HG03558 (cell line): Measurements from ENCODE around the gene DMRTC1.
"Not testable (repeated sequence)": the region's sequence is repeated elsewhere in the genome, so short reads cannot be mapped to it uniquely, and the experiment has no call there.

Experiments
- ATAC-seq: cut with Tn5 transposase; IDR thresholded peaks from one replicate; pipeline ENCODE4 v1.9.1; 2021; ENCODE audit warnings: moderate number of reproducible peaks; ENCODE audit not compliant: unreplicated experiment; ENCODE audit errors: extremely low read depth

DMRTC1 gene, protein sequence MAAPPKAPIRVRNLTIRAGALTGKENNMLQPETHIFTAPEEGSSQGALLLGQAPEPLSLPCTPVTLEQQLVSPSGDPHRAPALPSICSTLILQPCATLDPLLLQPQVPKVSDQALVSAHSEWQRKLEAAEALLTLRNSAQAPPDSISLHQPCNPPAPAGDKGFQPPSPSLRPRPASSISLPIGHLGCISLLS

GRCh38 chrX:72943819-72944169, at the start of gene DMRTC1:
Gene DMRTC1 (minus strand): TSS chrX:72943837. CDS start chrX:72875694, 68,143 bp downstream.
- ATAC-seq, result peak; percentile 78

- not testable (repeated sequence) for ATAC-seq
Measured at GRCh38 chrX:72980894-72981469, 37.3 kb upstream of the DMRTC1 start.

DNA sequence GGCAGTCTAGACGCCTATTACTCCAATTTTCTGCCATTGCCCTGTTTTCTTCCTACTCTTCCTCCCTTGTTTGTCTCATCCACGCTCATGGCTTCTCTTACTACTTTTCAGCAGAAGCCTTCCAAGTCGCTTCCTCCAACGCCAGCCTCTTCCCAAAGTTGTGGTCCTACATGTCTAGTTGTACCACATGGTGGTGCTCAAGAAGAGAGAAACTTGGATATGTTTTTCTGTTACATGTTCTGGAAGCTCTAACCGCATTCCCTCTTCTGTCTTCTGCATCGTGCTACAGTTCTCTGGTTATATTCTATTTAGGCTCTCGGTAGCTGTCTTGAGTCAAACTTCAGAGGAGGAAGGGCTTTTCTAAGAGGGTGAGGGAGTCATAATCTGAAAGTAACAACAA, 31.2 kb upstream of the DMRTC1 start:
- not testable (repeated sequence) for ATAC-seq

DNA sequence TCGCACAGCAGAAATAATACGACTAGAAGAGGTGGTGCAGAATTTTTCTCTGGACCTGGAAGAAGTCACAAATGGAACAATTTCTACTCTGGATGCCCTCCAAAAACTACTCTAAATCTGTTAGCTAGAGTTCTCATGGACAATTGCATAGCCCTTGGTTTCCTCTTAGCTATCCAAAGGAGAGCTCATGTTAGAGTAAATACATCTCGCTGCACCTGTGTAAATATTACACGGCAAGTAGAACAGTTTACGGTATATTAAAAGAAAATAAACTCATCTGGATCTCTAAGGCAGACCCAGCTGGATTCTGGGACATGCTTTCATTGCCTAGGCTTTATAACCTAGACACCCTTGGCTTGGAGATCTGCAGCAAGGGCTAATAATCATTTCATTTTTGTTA, 28.2 kb upstream of the DMRTC1 start:
- ATAC-seq, result not testable (repeated sequence)

GRCh38 chrX:72959971-72960370, 16.3 kb upstream of the DMRTC1 start:
- not testable (repeated sequence) for ATAC-seq

GRCh38 chrX:72943035-72943818, 410 bp downstream of the DMRTC1 start:
- ATAC-seq, result not testable (repeated sequence)

- ATAC-seq, result not testable (repeated sequence)
Measured at GRCh38 chrX:72942272-72942671, 1.4 kb downstream of the DMRTC1 start.

DNA sequence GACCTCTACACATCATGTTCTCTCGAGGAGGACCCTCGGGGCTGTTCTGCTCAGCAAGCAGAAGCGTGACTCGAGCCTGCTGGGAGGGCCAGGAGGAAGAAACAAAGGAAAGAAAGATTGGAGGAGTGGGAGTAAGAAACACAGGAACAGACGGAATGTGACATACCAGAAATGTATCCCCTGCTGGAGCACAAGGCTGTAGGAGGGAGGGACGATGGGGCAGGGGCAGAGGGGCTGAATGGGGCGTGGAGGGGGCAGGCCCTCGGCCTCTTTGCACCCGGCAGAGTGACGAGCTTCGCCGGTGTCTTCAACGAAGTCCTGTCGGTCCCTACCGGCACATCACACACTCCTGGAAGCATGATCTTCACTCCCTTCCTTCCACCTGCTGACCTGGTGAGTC, 5.7 kb downstream of the DMRTC1 start, which contains the start of gene FAM236A:
Gene FAM236A (plus strand): TSS at position 301 of the 400 bp plus-strand sequence. CDS start 57 bp downstream, at position 358.
- ATAC-seq, result not testable (repeated sequence)

GRCh38 chrX:72936882-72937455, 6.7 kb downstream of the DMRTC1 start:
- not testable (repeated sequence) for ATAC-seq

GRCh38 chrX:72936455-72936854, 7.2 kb downstream of the DMRTC1 start:
- ATAC-seq, result not testable (repeated sequence)

GRCh38 chrX:72932283-72932682, 11.4 kb downstream of the DMRTC1 start:
- ATAC-seq, result not testable (repeated sequence)

GRCh38 chrX:72916096-72916495, 27.5 kb downstream of the DMRTC1 start:
- not testable (repeated sequence) for ATAC-seq

DNA sequence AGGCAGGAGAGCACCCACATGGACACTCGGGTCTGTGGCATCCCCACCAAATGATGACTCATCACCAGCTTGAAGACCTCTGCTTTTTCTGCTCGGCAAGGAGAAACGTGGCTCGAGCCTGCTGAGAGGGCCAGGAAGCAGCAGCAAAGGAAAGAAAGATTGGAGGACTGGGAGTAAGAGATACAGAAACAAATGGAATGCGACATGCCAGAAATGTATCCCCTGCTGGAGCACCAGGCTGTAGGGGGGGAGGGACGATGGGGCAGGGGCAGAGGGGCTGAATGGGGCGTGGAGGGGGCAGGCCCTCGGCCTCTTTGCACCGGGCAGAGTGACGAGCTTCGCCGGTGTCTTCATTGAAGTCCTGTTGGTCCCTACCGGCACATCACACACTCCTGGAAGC, 31.3 kb downstream of the DMRTC1 start, which contains the start of gene FAM236C:
Gene FAM236C (plus strand): TSS at position 301 of the 400 bp plus-strand sequence. CDS start 100 bp downstream, outside the sequence.
- not testable (repeated sequence) for ATAC-seq

DNA sequence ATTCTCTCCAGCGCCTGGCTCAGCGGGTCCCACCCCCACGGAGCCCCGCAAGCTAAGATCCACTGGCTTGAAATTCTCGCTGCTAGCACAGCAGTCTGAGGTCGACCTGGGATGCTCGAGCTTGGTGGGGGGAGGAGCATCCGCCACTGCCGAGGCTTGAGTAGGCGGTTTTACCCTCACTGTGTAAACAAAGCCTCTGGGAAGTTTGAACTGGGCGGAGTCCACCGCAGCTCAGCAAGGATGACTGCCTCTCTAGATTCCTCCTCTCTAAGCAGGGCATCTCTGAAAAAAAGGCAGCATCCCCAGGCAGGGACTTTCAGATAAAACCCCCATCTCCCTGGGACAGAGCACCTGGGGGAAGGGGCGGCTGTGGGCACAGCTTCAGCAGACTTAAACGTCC, 53.9 kb downstream of the DMRTC1 start:
- not testable (repeated sequence) for ATAC-seq

DNA sequence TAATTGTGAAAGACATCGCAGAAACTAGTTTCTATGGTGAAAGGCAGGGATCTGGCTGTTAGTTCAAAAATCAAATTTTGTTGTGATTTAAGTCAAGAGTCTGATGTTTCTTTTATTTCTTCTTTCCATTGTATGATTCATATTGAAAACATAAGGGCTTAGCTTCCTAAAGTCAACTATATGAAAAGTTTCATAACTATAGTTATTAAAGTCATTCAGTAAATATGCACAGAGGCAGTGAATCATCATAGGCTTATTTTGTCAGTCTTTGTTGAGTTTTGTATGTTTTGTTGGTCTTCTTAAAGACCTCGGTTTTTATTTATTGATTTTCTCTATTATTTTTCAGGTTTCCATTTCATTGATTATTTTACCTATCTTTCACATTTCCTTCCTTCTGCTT, 60.7 kb downstream of the DMRTC1 start:
- ATAC-seq, result not testable (repeated sequence)

DNA sequence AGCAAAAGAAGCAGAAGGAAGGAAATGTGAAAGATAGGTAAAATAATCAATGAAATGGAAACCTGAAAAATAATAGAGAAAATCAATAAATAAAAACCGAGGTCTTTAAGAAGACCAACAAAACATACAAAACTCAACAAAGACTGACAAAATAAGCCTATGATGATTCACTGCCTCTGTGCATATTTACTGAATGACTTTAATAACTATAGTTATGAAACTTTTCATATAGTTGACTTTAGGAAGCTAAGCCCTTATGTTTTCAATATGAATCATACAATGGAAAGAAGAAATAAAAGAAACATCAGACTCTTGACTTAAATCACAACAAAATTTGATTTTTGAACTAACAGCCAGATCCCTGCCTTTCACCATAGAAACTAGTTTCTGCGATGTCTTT, 106.1 kb downstream of the DMRTC1 start:
- not testable (repeated sequence) for ATAC-seq

GRCh38 chrX:72830701-72831100, 112.9 kb downstream of the DMRTC1 start:
- not testable (repeated sequence) for ATAC-seq
